ENCODE results near the gene C4orf50.

DNA sequence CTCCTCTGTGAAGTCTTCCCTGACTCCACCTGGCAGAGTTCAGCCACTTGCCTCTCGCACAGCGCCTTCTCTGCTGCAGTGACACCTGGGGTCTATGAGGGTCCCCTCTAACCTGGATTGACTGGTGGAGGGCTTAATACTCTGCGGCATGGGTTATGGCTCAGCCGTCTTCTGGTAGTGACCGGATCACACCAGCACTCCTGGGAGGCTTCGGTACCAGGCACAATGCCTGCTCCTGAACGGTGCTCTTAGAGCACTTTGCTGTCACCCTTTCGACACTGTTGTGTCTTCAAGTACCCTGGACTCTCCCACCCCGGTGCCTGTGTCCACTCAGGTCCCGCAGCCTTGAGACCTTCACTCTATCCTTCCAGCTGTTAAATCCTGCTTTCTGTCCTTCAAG, 50.0 kb downstream of the C4orf50 start:
- TF ChIP-seq CTCF (IDR thresholded peaks at IDR 0.05) (no peak), EP300 (IDR thresholded peaks at IDR 0.05) (no peak)

Measured in tibial nerve (tissue), 4 donors.